Jurkat, Clone E6-1 (cell line): ENCODE measurements around the gene XRCC4.
"Not testable (repeated sequence)": the region's sequence is repeated elsewhere in the genome, so short reads cannot be mapped to it uniquely, and the experiment has no call there.

ENCODE experiments used
- DNase-seq: peaks from one replicate; pipeline ENCODE4 v3.0.0-alpha.2; 2011; ENCODE audit warnings: low read depth, low spot score
- H3K4me3 ChIP-seq: 2 replicates; pipeline ENCODE4 v1.5.1; 2011; ENCODE audit warnings: mild to moderate bottlenecking, low read length, control low read depth, moderate library complexity

Gene XRCC4

GRCh38 chr5:83312663-83313062 lies 235.3 kb downstream of the XRCC4 start:
- no peak for DNase-seq
- no peak overlapping the region for H3K4me3 ChIP-seq

GRCh38 chr5:83313436-83313835 lies 236.1 kb downstream of the XRCC4 start:
- DNase-seq = no peak
- no peak overlapping the region for H3K4me3 ChIP-seq

- DNase-seq = no peak
- H3K4me3 ChIP-seq = no peak overlapping the region
These were observed 244.2 kb downstream of the XRCC4 start for GRCh38 chr5:83321483-83322055.

- DNase-seq = no peak
- no peak overlapping the region for H3K4me3 ChIP-seq
These were observed 245.1 kb downstream of the XRCC4 start for GRCh38 chr5:83322273-83322924.

- no peak for DNase-seq
- no peak overlapping the region for H3K4me3 ChIP-seq
These were observed 246.3 kb downstream of the XRCC4 start for GRCh38 chr5:83323557-83324180.

- DNase-seq = no peak
- no peak overlapping the region for H3K4me3 ChIP-seq
These were observed 254.5 kb downstream of the XRCC4 start for GRCh38 chr5:83331842-83332241.

GRCh38 chr5:83337453-83338035 lies 260.2 kb downstream of the XRCC4 start:
- no peak for DNase-seq
- H3K4me3 ChIP-seq = no peak overlapping the region

GRCh38 chr5:83340511-83340918 lies 263.2 kb downstream of the XRCC4 start:
- no peak overlapping the region for H3K4me3 ChIP-seq

GRCh38 chr5:83341815-83342334 lies 264.5 kb downstream of the XRCC4 start:
- DNase-seq = no peak
- no peak overlapping the region for H3K4me3 ChIP-seq

More at GRCh38 chr5:83340511-83340918, 263.2 kb downstream of the XRCC4 start:
- peak; percentile 22 for DNase-seq

- H3K4me3 ChIP-seq = no peak overlapping the region
- no peak for DNase-seq
These were observed 265.1 kb downstream of the XRCC4 start for GRCh38 chr5:83342465-83342864.

GRCh38 chr5:83343299-83343698 lies 266.0 kb downstream of the XRCC4 start:
- no peak for DNase-seq
- no peak overlapping the region for H3K4me3 ChIP-seq

GRCh38 chr5:83345423-83345822 lies 268.1 kb downstream of the XRCC4 start:
- H3K4me3 ChIP-seq = no peak overlapping the region
- DNase-seq = no peak

- DNase-seq = no peak
- no peak overlapping the region for H3K4me3 ChIP-seq
These were observed 271.0 kb downstream of the XRCC4 start for GRCh38 chr5:83348281-83348780.

- no peak for DNase-seq
- H3K4me3 ChIP-seq = no peak overlapping the region
These were observed 275.9 kb downstream of the XRCC4 start for GRCh38 chr5:83353231-83353630.

- no peak overlapping the region for H3K4me3 ChIP-seq
- no peak for DNase-seq
These were observed 276.4 kb downstream of the XRCC4 start for GRCh38 chr5:83353774-83354173.

- no peak overlapping the region for H3K4me3 ChIP-seq
- DNase-seq = no peak
These were observed 277.6 kb downstream of the XRCC4 start for GRCh38 chr5:83354958-83355357.

GRCh38 chr5:83355482-83356014 lies 278.2 kb downstream of the XRCC4 start:
- DNase-seq, H3K4me3 ChIP-seq: not testable (repeated sequence)

- no peak for DNase-seq
These were observed 280.4 kb downstream of the XRCC4 start for GRCh38 chr5:83357621-83358231.

GRCh38 chr5:83360573-83360972 lies 283.2 kb downstream of the XRCC4 start:
- H3K4me3 ChIP-seq = no peak overlapping the region
- DNase-seq = no peak

More at GRCh38 chr5:83357621-83358231, 280.4 kb downstream of the XRCC4 start:
- no peak overlapping the region for H3K4me3 ChIP-seq
